Renal cortex interstitium (tissue), 11 donors: ENCODE measurements around the gene LPAR1. TPM values are rescaled to one million over a fixed set of nuclear protein-coding genes. Genes with fewer than 3 reads are reported as not detected.

Source experiments
- DNase-seq, 11 donors: peaks; one replicate each; pipeline ENCODE4 v3.0.0-alpha.2; 2013; ENCODE audit warnings: low read depth in 9 of 11, low spot score in 4 of 11; ENCODE audit errors: extremely low read depth in 1 of 11
- polyA plus RNA-seq, 3 donors: library from polyadenylated mRNA; unstranded; fragments of 120-200 nt; gene quantifications; one replicate each; pipeline ENCODE4 v1.2.1, GENCODE V29; 2013; ENCODE audit not compliant: insufficient read length in 3 of 3

Gene LPAR1
- polyA plus RNA-seq, 3 donors = 22.5 to 29.8 (median 24.6) TPM

GRCh38 chr9:110978516-110978915 lies 59.8 kb downstream of the LPAR1 start:
- DNase-seq = no peak

GRCh38 chr9:110977259-110977709 lies 61.0 kb downstream of the LPAR1 start:
- no peak for DNase-seq

- DNase-seq = no peak
Observed at GRCh38 chr9:110975969-110976368, 62.3 kb downstream of the LPAR1 start.

- DNase-seq = no peak
Observed at GRCh38 chr9:110975278-110975677, 63.0 kb downstream of the LPAR1 start.

GRCh38 chr9:110971705-110972104 lies 66.6 kb downstream of the LPAR1 start:
- DNase-seq = no peak

- DNase-seq = no peak
Observed at GRCh38 chr9:110971234-110971633, 67.0 kb downstream of the LPAR1 start.

GRCh38 chr9:110969971-110970386 lies 68.3 kb downstream of the LPAR1 start:
- DNase-seq = no peak

GRCh38 chr9:110968096-110968495 lies 70.2 kb downstream of the LPAR1 start:
- no peak for DNase-seq

- no peak for DNase-seq
Observed at GRCh38 chr9:110967196-110967595, 71.1 kb downstream of the LPAR1 start.

- no peak for DNase-seq
Observed at GRCh38 chr9:110960288-110960687, 78.0 kb downstream of the LPAR1 start.

- DNase-seq = no peak
Observed at GRCh38 chr9:110958847-110959246, 79.4 kb downstream of the LPAR1 start.

GRCh38 chr9:110954822-110955291 lies 83.4 kb downstream of the LPAR1 start:
- no peak for DNase-seq

GRCh38 chr9:110952540-110952859 lies 85.8 kb downstream of the LPAR1 start:
- no peak for DNase-seq

- no peak for DNase-seq
Observed at GRCh38 chr9:110951805-110952539, 86.3 kb downstream of the LPAR1 start.

GRCh38 chr9:110950041-110950645 lies 88.1 kb downstream of the LPAR1 start:
- DNase-seq = no peak

- no peak for DNase-seq
Observed at GRCh38 chr9:110949081-110949480, 89.2 kb downstream of the LPAR1 start.

- DNase-seq = no peak
Observed at GRCh38 chr9:110947491-110948044, 90.7 kb downstream of the LPAR1 start.

GRCh38 chr9:110942522-110942921 lies 95.7 kb downstream of the LPAR1 start:
- DNase-seq = no peak

GRCh38 chr9:110940951-110941557 lies 97.2 kb downstream of the LPAR1 start:
- DNase-seq = no peak

GRCh38 chr9:110939573-110939972 lies 98.7 kb downstream of the LPAR1 start:
- no peak for DNase-seq
